HG03045 (cell line): Measurements from ENCODE around the gene LRRC31.

Experiments used
- ATAC-seq: cut with Tn5 transposase; IDR thresholded peaks from one replicate; pipeline ENCODE4 v1.9.1; 2021; ENCODE audit warnings: mild to moderate bottlenecking, moderate library complexity; ENCODE audit not compliant: unreplicated experiment

The LRRC31 gene

GRCh38 chr3:169813757-169814517, 55.8 kb downstream of the LRRC31 start:
- ATAC-seq: peak; percentile 90

- no peak for ATAC-seq
Observed at GRCh38 chr3:169813278-169813677, 56.5 kb downstream of the LRRC31 start.

GRCh38 chr3:169812332-169813235, 57.2 kb downstream of the LRRC31 start, which contains the start of the genes LRRC34 and LRRIQ4:
Gene LRRC34, minus strand, starts transcription at chr3:169812904. Its CDS starts 356 bp downstream, at chr3:169812548.
Gene LRRIQ4, plus strand, starts transcription at chr3:169812870. Its CDS starts 9,052 bp downstream, at chr3:169821922.
- peak; percentile 71 for ATAC-seq

GRCh38 chr3:169811631-169812331, 58.0 kb downstream of the LRRC31 start:
- ATAC-seq: no peak

GRCh38 chr3:169809230-169809795, 60.4 kb downstream of the LRRC31 start:
- ATAC-seq: no peak

- no peak for ATAC-seq
Observed at GRCh38 chr3:169804681-169805080, 65.1 kb downstream of the LRRC31 start.

- no peak for ATAC-seq
Observed at GRCh38 chr3:169792359-169792758, 77.4 kb downstream of the LRRC31 start.

GRCh38 chr3:169790687-169791429, 78.9 kb downstream of the LRRC31 start:
- no peak for ATAC-seq

- no peak for ATAC-seq
Observed at GRCh38 chr3:169790219-169790618, 79.5 kb downstream of the LRRC31 start.
